Measurements from ENCODE around the gene RCC2. TPM values are rescaled to one million over a fixed set of nuclear protein-coding genes. Genes with fewer than 3 reads are reported as not detected.

Gene RCC2
- total RNA-seq, 2 donors from 2014 or later: 69.3 to 121 TPM

DNA sequence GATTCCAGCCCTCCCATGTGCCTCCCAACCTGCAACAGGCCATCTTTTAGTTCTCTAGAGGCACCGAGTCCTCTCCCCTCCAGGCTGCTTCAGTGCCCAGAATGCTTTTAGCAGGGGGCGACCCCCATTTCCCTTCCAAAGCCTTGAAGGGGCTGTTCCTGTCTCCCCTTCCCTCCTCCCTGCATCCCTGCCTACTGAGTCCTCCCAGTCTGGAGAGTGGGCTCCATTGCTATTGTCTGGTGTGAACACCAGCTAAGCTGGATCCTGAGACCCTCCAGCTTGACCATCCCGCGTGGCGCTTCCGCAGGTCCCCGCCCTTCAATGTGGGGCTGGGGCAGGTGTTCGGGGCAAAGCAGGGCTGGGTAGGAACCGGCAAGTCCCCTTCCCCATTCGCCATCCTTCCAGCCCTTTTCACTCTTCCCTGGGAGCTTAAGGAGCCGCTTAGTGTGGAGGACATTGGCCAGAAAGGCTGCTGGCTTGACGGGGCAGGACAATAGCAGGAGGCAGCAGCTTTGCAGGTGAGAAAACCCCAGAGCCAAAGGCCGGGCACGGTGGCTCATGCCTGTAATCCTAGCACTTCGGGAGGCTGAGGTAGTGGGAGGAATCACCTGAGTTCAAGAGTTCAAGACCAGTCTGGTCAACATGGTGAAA, 35.3 kb downstream of the RCC2 start:
- Histone ChIP-seq H3K27ac (no peak overlapping the region), H3K27me3 (no peaks in the 10 kb centered on the region), H3K4me1 (no peaks in the 10 kb centered on the region), H3K9me3 (no peaks in the 10 kb centered on the region), H3K4me3 (no peak overlapping the region), H3K9ac (ENCODE audit: low read depth in 2 of 2, low read length in 2 of 2) (no peak overlapping the region), H3K36me3 (no peaks in the 10 kb centered on the region)
- TF ChIP-seq, protein P1, sequence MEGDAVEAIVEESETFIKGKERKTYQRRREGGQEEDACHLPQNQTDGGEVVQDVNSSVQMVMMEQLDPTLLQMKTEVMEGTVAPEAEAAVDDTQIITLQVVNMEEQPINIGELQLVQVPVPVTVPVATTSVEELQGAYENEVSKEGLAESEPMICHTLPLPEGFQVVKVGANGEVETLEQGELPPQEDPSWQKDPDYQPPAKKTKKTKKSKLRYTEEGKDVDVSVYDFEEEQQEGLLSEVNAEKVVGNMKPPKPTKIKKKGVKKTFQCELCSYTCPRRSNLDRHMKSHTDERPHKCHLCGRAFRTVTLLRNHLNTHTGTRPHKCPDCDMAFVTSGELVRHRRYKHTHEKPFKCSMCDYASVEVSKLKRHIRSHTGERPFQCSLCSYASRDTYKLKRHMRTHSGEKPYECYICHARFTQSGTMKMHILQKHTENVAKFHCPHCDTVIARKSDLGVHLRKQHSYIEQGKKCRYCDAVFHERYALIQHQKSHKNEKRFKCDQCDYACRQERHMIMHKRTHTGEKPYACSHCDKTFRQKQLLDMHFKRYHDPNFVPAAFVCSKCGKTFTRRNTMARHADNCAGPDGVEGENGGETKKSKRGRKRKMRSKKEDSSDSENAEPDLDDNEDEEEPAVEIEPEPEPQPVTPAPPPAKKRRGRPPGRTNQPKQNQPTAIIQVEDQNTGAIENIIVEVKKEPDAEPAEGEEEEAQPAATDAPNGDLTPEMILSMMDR (IDR thresholded peaks at IDR 0.05): no peak
- intact Hi-C loops (cut with DNase I): no loop called here
- no peak for DNase-seq

DNA sequence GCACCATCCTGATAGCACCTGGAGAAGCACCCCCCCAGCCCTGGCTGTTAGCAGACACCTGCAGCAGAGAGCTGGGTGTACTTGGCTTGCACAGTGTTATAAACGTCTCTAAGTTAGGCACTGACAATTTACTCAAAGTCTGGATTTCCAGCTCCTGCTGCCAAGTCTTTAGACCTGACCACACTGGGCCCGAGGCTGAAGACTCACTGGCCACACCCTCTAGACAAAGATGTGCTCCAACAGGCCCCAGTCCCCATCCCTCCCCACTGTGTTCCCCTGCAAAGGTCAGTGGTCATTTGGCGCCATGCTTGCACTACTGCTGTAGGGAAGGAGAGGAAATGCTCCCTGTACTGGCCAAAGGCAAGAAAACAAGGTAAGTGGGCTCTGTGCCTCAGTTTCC, 36.4 kb downstream of the RCC2 start:
- Histone ChIP-seq H3K4me3 (no peak overlapping the region), H3K9ac (ENCODE audit: low read depth in 2 of 2, low read length in 2 of 2) (no peak overlapping the region), H3K9me3 (no peaks in the 10 kb centered on the region), H3K36me3 (no peaks in the 10 kb centered on the region), H3K27me3 (no peaks in the 10 kb centered on the region), H3K27ac (no peak overlapping the region), H3K4me1 (no peaks in the 10 kb centered on the region)
- TF ChIP-seq, protein P1 (IDR thresholded peaks at IDR 0.05): no peak
- no peak for DNase-seq
- intact Hi-C loops (cut with DNase I): no loop called here

GRCh38 chr1:17401841-17402240, 37.6 kb downstream of the RCC2 start:
- H3K4me1 ChIP-seq: no peaks in the 10 kb centered on the region
- intact Hi-C loops (cut with DNase I): no loop called here
- no peak overlapping the region for H3K9ac ChIP-seq (ENCODE audit: low read depth in 2 of 2, low read length in 2 of 2)
- no peaks in the 10 kb centered on the region for H3K27me3 ChIP-seq
- TF ChIP-seq, protein P1 (IDR thresholded peaks at IDR 0.05): no peak
- no peak overlapping the region for H3K27ac ChIP-seq
- DNase-seq: no peak
- H3K4me3 ChIP-seq: no peak overlapping the region
- H3K9me3 ChIP-seq: no peaks in the 10 kb centered on the region
- no peaks in the 10 kb centered on the region for H3K36me3 ChIP-seq

GRCh38 chr1:17400725-17401341, 38.6 kb downstream of the RCC2 start:
- DNase-seq: no peak
- no peaks in the 10 kb centered on the region for H3K36me3 ChIP-seq

GRCh38 chr1:17397910-17398695, 41.4 kb downstream of the RCC2 start:
- Histone ChIP-seq H3K9ac (ENCODE audit: low read depth in 2 of 2, low read length in 2 of 2) (no peak overlapping the region), H3K36me3 (no peaks in the 10 kb centered on the region), H3K4me3 (no peak overlapping the region), H3K9me3 (no peaks in the 10 kb centered on the region), H3K27ac (no peak overlapping the region), H3K4me1 (no peaks in the 10 kb centered on the region), H3K27me3 (no peaks in the 10 kb centered on the region)
- intact Hi-C loops (cut with DNase I): no loop called here
- no peak for DNase-seq
- TF ChIP-seq, protein P1 (IDR thresholded peaks at IDR 0.05): no peak

More at GRCh38 chr1:17400725-17401341, 38.6 kb downstream of the RCC2 start:
- Histone ChIP-seq H3K4me1 (no peaks in the 10 kb centered on the region), H3K27ac (no peak overlapping the region), H3K9ac (ENCODE audit: low read depth in 2 of 2, low read length in 2 of 2) (no peak overlapping the region), H3K4me3 (no peak overlapping the region), H3K27me3 (no peaks in the 10 kb centered on the region), H3K9me3 (no peaks in the 10 kb centered on the region)
- TF ChIP-seq, protein P1 (IDR thresholded peaks at IDR 0.05): no peak
- intact Hi-C loops (cut with DNase I): no loop called here
